ENCODE results near the gene NNAT.
"Not testable (repeated sequence)": the region's sequence is repeated elsewhere in the genome, so short reads cannot be mapped to it uniquely, and the experiment has no call there.

The NNAT gene

GRCh38 chr20:37538003-37538402 lies 17.0 kb downstream of the NNAT start:
- no peaks in the 10 kb centered on the region for H3K36me3 ChIP-seq (ENCODE audit: insufficient read depth)
- no peak overlapping the region for H3K9ac ChIP-seq
- H3K27ac ChIP-seq = no peak overlapping the region
- H3K4me3 ChIP-seq (IDR thresholded peaks at IDR 0.05; ENCODE audit: insufficient read depth, low read depth, low read length) = no peak overlapping the region
- H3K27me3 ChIP-seq (ENCODE audit: insufficient read depth, low read depth) = no peaks in the 10 kb centered on the region
- no peak overlapping the region for H2AFZ ChIP-seq (ENCODE audit: low read depth)
- no peaks in the 10 kb centered on the region for H4K20me1 ChIP-seq (ENCODE audit: insufficient read depth)
- no peak overlapping the region for H3K4me2 ChIP-seq
- TF ChIP-seq CTCF (conservative IDR thresholded peaks at IDR 0.05; ENCODE audit: low read depth, low read length) = no peak
- H3K4me1 ChIP-seq (ENCODE audit: low read depth, poor library complexity, severe bottlenecking) = peaks cover 17% of the 10 kb centered on the region
- H3K79me2 ChIP-seq (ENCODE audit: insufficient read depth, low read depth) = no peaks in the 10 kb centered on the region

- peaks cover 14% of the 10 kb centered on the region for H3K4me1 ChIP-seq (ENCODE audit: low read depth, poor library complexity, severe bottlenecking)
- no peaks in the 10 kb centered on the region for H3K36me3 ChIP-seq (ENCODE audit: insufficient read depth)
- H4K20me1 ChIP-seq (ENCODE audit: insufficient read depth) = no peaks in the 10 kb centered on the region
- no peak overlapping the region for H3K4me3 ChIP-seq (IDR thresholded peaks at IDR 0.05; ENCODE audit: insufficient read depth, low read depth, low read length)
- no peak overlapping the region for H3K9ac ChIP-seq
- TF ChIP-seq CTCF (conservative IDR thresholded peaks at IDR 0.05; ENCODE audit: low read depth, low read length) = no peak
- no peak overlapping the region for H3K27ac ChIP-seq
- no peak overlapping the region for H3K4me2 ChIP-seq
- no peaks in the 10 kb centered on the region for H3K27me3 ChIP-seq (ENCODE audit: insufficient read depth, low read depth)
- H2AFZ ChIP-seq (ENCODE audit: low read depth) = no peak overlapping the region
- no peaks in the 10 kb centered on the region for H3K79me2 ChIP-seq (ENCODE audit: insufficient read depth, low read depth)
Observed at GRCh38 chr20:37539424-37539823, 18.4 kb downstream of the NNAT start.

GRCh38 chr20:37540001-37540400 lies 19.0 kb downstream of the NNAT start:
- TF ChIP-seq CTCF (conservative IDR thresholded peaks at IDR 0.05; ENCODE audit: low read depth, low read length) = no peak
- Histone ChIP-seq H3K4me2 (no peak overlapping the region), H3K9ac (no peak overlapping the region), H3K4me3 (IDR thresholded peaks at IDR 0.05; ENCODE audit: insufficient read depth, low read depth, low read length) (no peak overlapping the region), H2AFZ (ENCODE audit: low read depth) (no peak overlapping the region), H4K20me1 (ENCODE audit: insufficient read depth) (no peaks in the 10 kb centered on the region), H3K4me1 (ENCODE audit: low read depth, poor library complexity, severe bottlenecking) (peaks cover 9% of the 10 kb centered on the region), H3K79me2 (ENCODE audit: insufficient read depth, low read depth) (no peaks in the 10 kb centered on the region), H3K27me3 (ENCODE audit: insufficient read depth, low read depth) (no peaks in the 10 kb centered on the region), H3K27ac (no peak overlapping the region), H3K36me3 (ENCODE audit: insufficient read depth) (no peaks in the 10 kb centered on the region)

GRCh38 chr20:37540838-37541237 lies 19.8 kb downstream of the NNAT start:
- not testable (repeated sequence) for H3K36me3 ChIP-seq (ENCODE audit: insufficient read depth)

GRCh38 chr20:37541326-37541725 lies 20.3 kb downstream of the NNAT start:
- no peak overlapping the region for H3K4me3 ChIP-seq (IDR thresholded peaks at IDR 0.05; ENCODE audit: insufficient read depth, low read depth, low read length)
- no peaks in the 10 kb centered on the region for H3K79me2 ChIP-seq (ENCODE audit: insufficient read depth, low read depth)
- no peaks in the 10 kb centered on the region for H3K36me3 ChIP-seq (ENCODE audit: insufficient read depth)
- no peak overlapping the region for H3K4me2 ChIP-seq
- H2AFZ ChIP-seq (ENCODE audit: low read depth) = no peak overlapping the region
- H3K27me3 ChIP-seq (ENCODE audit: insufficient read depth, low read depth) = no peaks in the 10 kb centered on the region
- H3K9ac ChIP-seq = no peak overlapping the region
- TF ChIP-seq CTCF (conservative IDR thresholded peaks at IDR 0.05; ENCODE audit: low read depth, low read length) = no peak
- H3K4me1 ChIP-seq (ENCODE audit: low read depth, poor library complexity, severe bottlenecking) = no peaks in the 10 kb centered on the region
- no peaks in the 10 kb centered on the region for H4K20me1 ChIP-seq (ENCODE audit: insufficient read depth)
- H3K27ac ChIP-seq = no peak overlapping the region

More at GRCh38 chr20:37540838-37541237, 19.8 kb downstream of the NNAT start:
- H3K27me3 ChIP-seq (ENCODE audit: insufficient read depth, low read depth); H3K4me1 ChIP-seq (ENCODE audit: low read depth, poor library complexity, severe bottlenecking); H3K27ac ChIP-seq; H3K79me2 ChIP-seq (ENCODE audit: insufficient read depth, low read depth); H2AFZ ChIP-seq (ENCODE audit: low read depth); H4K20me1 ChIP-seq (ENCODE audit: insufficient read depth); H3K9ac ChIP-seq; H3K4me3 ChIP-seq (IDR thresholded peaks at IDR 0.05; ENCODE audit: insufficient read depth, low read depth, low read length); H3K4me2 ChIP-seq: not testable (repeated sequence)
